Measurements from ENCODE around the gene MMP15.
A peak's percentile ranks its signal among the peaks of the same experiment; 100 is the strongest.
"Not testable (repeated sequence)": the region's sequence is repeated elsewhere in the genome, so short reads cannot be mapped to it uniquely, and the experiment has no call there.

The MMP15 gene

DNA sequence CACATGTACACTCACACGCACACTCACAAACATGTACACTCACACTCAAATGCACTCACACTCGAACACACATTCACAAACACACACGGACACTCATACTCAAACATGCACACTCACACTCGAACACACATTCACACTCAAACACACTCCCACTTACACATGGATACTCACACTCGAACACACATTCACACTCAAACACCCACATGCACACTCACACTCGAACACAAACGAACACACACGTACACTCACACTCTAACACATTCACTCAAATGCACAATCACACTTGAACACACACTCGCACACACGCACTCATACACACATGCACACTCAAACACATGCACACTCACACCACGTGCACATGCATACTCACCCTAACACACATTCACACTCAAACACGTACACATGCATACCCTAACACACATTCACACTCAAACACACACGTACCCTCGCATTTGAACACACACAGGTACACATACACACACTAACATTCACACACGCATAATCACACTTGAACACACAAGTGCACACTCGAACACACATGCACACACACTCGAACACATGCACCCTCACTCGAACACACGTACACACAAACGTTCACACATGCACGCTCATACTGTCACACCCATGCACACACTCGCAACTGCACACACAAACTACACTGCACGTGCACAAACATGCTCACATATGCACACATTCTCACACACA lies 61.8 kb downstream of the MMP15 start:
- no peak for DNase-seq

DNA sequence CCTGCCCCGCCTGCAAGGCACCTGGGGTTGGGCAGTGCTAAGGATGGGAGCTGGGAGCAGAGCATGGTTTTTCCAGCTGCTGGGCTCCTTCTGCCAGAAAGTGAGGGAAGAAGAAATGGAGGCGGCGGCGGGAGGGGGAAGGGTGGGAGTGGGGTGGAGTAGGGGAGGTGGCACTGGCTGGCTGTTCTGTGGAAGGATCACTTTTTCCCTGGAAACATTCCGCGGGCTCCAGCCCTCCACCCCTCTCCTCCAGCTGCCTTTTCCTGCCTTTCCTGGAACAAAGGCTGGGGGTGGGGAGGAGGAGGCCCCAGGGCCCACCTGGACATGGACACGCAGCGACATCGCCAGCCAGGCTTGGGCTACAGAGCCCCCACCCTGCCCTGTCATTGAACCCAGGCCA lies 62.5 kb downstream of the MMP15 start:
- peak; percentile 72 for DNase-seq

DNA sequence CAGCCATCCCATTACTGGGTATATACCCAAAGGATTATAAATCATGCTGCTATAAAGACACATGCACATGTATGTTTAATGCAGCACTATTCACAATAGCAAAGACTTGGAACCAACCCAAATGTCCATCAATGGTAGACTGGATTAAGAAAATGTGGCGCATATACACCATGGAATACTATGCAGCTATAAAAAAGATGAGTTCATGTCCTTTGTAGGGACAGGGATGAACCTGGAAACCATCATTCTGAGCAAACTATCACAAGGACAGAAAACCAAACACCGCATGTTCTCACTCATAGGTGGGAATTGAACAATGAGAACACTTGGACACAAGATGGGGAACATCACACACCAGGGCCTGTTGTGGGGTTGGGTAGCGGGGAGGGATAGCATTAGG lies 64.8 kb downstream of the MMP15 start:
- DNase-seq, result not testable (repeated sequence)

DNA sequence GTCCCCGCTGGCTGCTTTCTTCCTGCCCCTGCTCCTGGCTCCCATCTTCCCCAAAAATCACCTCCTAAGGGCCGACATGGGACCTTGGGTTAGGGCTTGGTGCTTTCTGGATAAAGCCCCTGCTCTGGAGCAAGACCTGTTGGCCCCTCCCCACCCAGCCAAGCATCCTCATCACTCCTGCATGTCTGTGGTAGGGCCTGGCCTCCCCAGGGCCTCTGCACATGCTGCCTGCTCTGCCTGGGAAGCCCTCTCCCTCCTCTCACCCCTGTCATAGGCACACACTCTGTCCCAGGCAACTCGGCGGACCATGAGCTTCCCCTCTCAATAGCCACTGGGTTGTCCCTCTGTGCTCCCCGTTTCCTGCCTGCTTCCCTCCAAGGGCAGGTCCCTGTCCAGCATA lies 68.5 kb downstream of the MMP15 start:
- DNase-seq, result no peak

DNA sequence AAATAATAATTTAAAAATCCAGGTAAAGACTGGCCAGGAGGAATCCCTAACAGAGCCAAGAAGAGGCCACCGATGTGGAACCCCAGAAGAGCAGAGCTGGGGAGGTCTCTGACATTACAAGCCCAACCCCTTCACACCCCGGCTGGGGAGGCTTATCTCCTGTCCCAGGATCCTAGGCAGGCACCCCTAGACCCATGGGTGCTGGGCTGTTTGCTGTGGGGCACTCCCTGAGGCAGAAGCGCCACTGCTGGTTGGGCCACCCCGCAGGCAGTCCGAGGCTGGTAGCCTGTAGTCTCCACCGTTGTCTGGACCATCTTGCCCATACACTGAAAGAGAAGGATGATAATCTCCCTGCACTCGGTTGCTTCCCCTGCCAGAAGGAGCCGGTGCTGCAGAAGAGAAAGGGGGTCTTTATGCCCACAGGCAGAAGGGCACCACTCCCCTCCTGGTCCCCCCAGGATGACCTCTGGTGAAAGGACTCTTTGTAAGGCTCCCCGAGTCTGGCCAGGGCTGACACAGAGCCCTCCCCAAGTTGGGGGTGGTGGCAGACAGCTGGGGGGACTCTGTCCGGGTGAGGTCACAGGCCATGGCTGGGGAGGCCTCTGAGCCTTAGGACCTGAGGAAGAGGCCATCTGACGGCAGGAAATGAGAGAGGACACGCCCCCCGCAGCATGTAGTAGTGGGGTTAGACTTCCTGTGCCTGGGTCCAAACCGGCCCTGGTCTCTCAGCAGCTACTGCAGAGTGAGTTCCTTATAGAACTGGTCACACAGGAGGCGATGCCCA lies 69.4 kb downstream of the MMP15 start:
- no peak for DNase-seq

DNA sequence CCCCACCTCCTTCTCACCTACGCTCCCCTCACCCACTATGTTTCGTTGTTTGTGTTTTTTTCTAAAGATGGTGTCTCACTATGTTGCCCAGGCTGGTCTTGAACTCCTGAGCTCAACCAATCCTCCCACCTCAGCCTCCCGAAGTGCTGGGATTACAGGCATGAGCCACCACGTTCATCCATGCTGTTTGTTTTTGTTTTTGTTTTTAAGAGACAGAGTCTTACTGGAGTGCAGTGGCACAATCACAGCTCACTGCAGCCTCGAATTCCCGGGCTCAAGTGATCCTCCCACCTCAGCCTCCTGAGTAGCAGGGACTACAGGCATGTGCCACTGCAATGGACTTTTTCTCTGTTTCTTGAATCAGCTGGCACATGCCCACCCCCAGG lies 70.0 kb downstream of the MMP15 start:
- not testable (repeated sequence) for DNase-seq

DNA sequence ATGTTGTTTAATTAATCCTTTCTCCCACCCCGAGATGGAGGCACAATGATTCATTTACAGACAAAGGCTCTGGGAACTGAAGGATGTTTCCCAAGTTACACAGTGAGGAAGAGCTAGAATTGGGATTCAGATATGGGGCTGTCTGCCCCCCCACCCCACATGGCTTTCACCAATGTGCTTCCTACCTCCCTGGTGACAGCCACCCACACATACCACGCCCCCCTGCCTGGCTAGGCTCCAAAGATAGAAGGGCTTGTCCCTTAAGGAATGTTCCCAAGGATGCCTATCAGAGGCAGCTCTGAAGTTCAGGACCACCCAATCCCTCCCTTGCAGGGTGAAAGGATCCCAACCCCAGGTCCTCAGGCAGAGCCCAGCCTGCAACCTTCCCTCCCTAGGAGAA lies 70.7 kb downstream of the MMP15 start:
- DNase-seq, result no peak

All from femur (tissue), 1 donor.